Activated T-cell treated with anti-CD3 and anti-CD28 coated beads, Interleukin-2, amount 50 U/mL, for 4 hours (primary cell): ENCODE measurements around the gene FRMD5. TPM values are rescaled to one million over a fixed set of nuclear protein-coding genes. Genes with fewer than 3 reads are reported as not detected.

Experiments used
- ATAC-seq, 2 donors: fragments of 200-7000 bp; cut with Tn5 transposase; one replicate each; pipeline ENCODE4 v1.10.0; 2021
- DNase-seq: peaks from one replicate; pipeline ENCODE4 v3.0.0-alpha.2; 2020
- H3K27me3 Mint-ChIP-seq: one replicate; pipeline ENCODE4 v1.8.0; 2021; ENCODE audit warnings: low read depth, mixed read lengths
- H3K36me3 Mint-ChIP-seq: one replicate; pipeline ENCODE4 v1.8.0; 2022; ENCODE audit warnings: mixed read lengths; ENCODE audit not compliant: insufficient read depth
- H3K4me1 Mint-ChIP-seq: one replicate; pipeline ENCODE4 v1.8.0; 2021; ENCODE audit warnings: low read depth, mixed read lengths
- H3K4me3 Mint-ChIP-seq: one replicate; pipeline ENCODE4 v1.8.0; 2021; ENCODE audit warnings: mild to moderate bottlenecking, moderate library complexity, mixed read lengths
- H3K9me3 Mint-ChIP-seq: one replicate; pipeline ENCODE4 v1.8.0; 2021; ENCODE audit warnings: mixed read lengths
- total RNA-seq, 3 donors: library from RNA; stranded (reverse); gene quantifications; one replicate each; pipeline ENCODE4 v1.2.1, GENCODE V29; 2021

The FRMD5 gene
- total RNA-seq, 3 donors from 2014 or later = 0.13 TPM; not detected in 1

- H3K36me3 Mint-ChIP-seq = peaks cover 2% of the 10 kb centered on the region
- peaks cover 4% of the 10 kb centered on the region for H3K9me3 Mint-ChIP-seq
- no peak overlapping the region for H3K4me3 Mint-ChIP-seq
- no peak for ATAC-seq
- DNase-seq = no peak
- peaks cover 3% of the 10 kb centered on the region for H3K27me3 Mint-ChIP-seq
- peaks cover 22% of the 10 kb centered on the region for H3K4me1 Mint-ChIP-seq
Observed at GRCh38 chr15:43975770-43976169, 219.3 kb downstream of the FRMD5 start.

GRCh38 chr15:43975326-43975725 lies 219.7 kb downstream of the FRMD5 start:
- Mint-ChIP-seq H3K27me3 (peaks cover under 1% of the 10 kb centered on the region), H3K4me1 (peaks cover 22% of the 10 kb centered on the region), H3K9me3 (peaks cover 4% of the 10 kb centered on the region), H3K4me3 (no peak overlapping the region), H3K36me3 (peaks cover 2% of the 10 kb centered on the region)
- DNase-seq (no peak), ATAC-seq (no peak)

- H3K9me3 Mint-ChIP-seq = peaks cover 4% of the 10 kb centered on the region
- no peaks in the 10 kb centered on the region for H3K27me3 Mint-ChIP-seq
- peaks cover 22% of the 10 kb centered on the region for H3K4me1 Mint-ChIP-seq
- peaks cover 2% of the 10 kb centered on the region for H3K36me3 Mint-ChIP-seq
- no peak overlapping the region for H3K4me3 Mint-ChIP-seq
- DNase-seq (no peak), ATAC-seq (no peak)
Observed at GRCh38 chr15:43974852-43975251, 220.2 kb downstream of the FRMD5 start.

DNA sequence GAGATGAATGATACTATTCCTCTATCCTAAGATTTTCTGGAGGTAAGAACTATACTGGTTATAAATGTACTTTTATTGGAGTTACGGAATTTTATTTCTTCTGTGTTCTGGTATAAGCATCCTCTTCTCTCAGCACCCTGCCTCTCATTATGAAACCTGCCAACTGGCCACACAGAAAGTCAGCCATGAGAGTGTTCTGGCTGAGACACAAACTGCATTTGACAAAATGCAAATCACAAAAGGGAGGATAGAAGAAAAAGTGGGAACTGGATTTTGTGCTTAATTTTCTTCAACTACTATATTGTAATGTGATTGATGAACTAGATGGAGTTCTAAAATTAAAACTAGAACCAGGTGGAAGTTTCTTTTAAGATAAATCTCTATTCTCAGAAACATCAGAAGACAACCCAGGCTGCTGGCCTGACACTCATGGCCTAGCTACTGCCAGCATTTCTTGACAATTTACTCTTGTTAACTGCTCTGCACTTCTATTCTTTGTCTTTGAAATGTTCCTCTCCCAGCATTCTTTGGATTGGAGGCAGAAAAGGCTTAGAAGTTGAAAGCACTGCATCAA lies 225.2 kb downstream of the FRMD5 start:
- H3K4me1 Mint-ChIP-seq = peaks cover 7% of the 10 kb centered on the region
- H3K27me3 Mint-ChIP-seq = no peaks in the 10 kb centered on the region
- no peaks in the 10 kb centered on the region for H3K36me3 Mint-ChIP-seq
- DNase-seq = no peak
- ATAC-seq = no peak
- H3K9me3 Mint-ChIP-seq = no peaks in the 10 kb centered on the region
- no peak overlapping the region for H3K4me3 Mint-ChIP-seq

- H3K36me3 Mint-ChIP-seq = no peaks in the 10 kb centered on the region
Observed at GRCh38 chr15:43968551-43968950, 226.5 kb downstream of the FRMD5 start.

GRCh38 chr15:43966646-43967045 lies 228.4 kb downstream of the FRMD5 start:
- Mint-ChIP-seq H3K36me3 (no peaks in the 10 kb centered on the region), H3K4me3 (no peak overlapping the region), H3K27me3 (peaks cover 2% of the 10 kb centered on the region), H3K4me1 (no peaks in the 10 kb centered on the region), H3K9me3 (no peaks in the 10 kb centered on the region)
- ATAC-seq (no peak), DNase-seq (no peak)

More at GRCh38 chr15:43968551-43968950, 226.5 kb downstream of the FRMD5 start:
- no peak overlapping the region for H3K4me3 Mint-ChIP-seq
- DNase-seq (no peak), ATAC-seq (no peak)
- H3K27me3 Mint-ChIP-seq = peaks cover 1% of the 10 kb centered on the region
- H3K9me3 Mint-ChIP-seq = no peaks in the 10 kb centered on the region
- H3K4me1 Mint-ChIP-seq = no peaks in the 10 kb centered on the region

GRCh38 chr15:43958861-43959330 lies 236.2 kb downstream of the FRMD5 start:
- Mint-ChIP-seq H3K4me3 (no peak overlapping the region), H3K4me1 (no peaks in the 10 kb centered on the region), H3K27me3 (peaks cover 25% of the 10 kb centered on the region), H3K9me3 (no peaks in the 10 kb centered on the region), H3K36me3 (no peaks in the 10 kb centered on the region)
- DNase-seq (no peak), ATAC-seq (no peak)

DNA sequence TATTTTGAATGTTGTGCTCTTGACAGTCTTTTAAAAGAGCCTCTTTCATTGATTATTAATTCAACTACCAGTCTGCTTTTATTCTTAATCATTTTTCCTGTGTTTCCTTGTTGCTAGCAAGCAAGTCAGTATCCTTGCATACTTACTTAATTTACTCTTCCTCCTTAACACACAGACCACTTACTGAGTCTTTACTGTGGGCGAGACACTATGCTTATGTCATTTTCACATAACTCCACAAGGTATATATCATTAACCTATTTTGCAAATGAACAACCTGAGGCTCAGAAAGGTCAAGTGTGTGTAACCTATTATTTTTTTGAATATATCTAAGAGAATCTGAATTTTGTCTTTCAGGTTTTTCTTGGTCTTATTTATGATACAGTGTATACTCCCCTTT lies 237.3 kb downstream of the FRMD5 start:
- Mint-ChIP-seq H3K27me3 (peaks cover 23% of the 10 kb centered on the region), H3K4me1 (no peaks in the 10 kb centered on the region), H3K4me3 (no peak overlapping the region), H3K36me3 (no peaks in the 10 kb centered on the region), H3K9me3 (no peaks in the 10 kb centered on the region)
- no peak for ATAC-seq
- no peak for DNase-seq

GRCh38 chr15:43955140-43955539 lies 239.9 kb downstream of the FRMD5 start:
- DNase-seq (no peak), ATAC-seq (no peak)
- Mint-ChIP-seq H3K36me3 (no peaks in the 10 kb centered on the region), H3K9me3 (no peaks in the 10 kb centered on the region), H3K4me3 (no peak overlapping the region), H3K27me3 (peaks cover 14% of the 10 kb centered on the region), H3K4me1 (no peaks in the 10 kb centered on the region)

DNA sequence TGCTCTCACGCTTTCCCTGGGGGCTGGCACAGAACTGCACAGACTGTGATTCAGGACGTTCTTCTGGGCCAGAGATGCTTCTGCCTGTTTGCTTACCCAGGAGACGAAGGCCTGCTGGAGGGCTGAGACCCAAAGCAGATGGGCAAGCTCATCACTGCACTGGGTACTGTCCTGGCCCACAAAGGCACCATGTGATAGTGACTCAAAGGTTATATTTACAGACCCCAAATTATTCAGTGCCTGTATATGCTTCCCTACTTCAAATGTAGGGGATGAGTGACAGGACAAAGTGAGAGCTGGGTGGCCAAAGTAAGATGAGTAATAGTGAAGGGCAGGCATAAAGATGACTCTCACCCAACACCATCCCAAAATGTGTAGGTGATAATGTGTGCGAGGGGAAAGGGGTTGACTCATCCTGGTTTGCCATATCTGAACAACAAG lies 240.9 kb downstream of the FRMD5 start:
- H3K4me1 Mint-ChIP-seq = no peaks in the 10 kb centered on the region
- H3K27me3 Mint-ChIP-seq = peaks cover 8% of the 10 kb centered on the region
- no peaks in the 10 kb centered on the region for H3K9me3 Mint-ChIP-seq
- DNase-seq = no peak
- ATAC-seq = peak; percentile 78 to 82
- H3K36me3 Mint-ChIP-seq = no peaks in the 10 kb centered on the region
- H3K4me3 Mint-ChIP-seq = no peak overlapping the region

DNA sequence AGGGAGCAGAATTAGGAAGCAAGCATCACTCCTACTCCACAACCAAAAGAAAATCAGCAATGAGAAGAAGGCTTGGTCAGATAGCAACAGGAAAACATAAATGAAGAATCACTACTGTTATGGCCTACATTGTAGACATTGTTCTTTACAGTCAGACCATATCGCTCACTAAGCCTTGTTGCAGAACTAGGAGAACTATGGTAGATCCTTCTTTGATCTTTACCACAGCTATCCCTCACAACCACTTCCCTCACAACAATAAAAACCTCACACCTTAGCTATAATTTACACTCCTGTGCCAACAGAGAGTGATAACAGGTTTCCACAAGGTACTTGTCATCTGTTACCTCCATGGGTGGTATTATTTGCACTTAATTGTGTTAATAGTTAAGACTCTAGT lies 241.7 kb downstream of the FRMD5 start:
- ATAC-seq (no peak), DNase-seq (no peak)
- H3K27me3 Mint-ChIP-seq = peaks cover 3% of the 10 kb centered on the region
- H3K9me3 Mint-ChIP-seq = no peaks in the 10 kb centered on the region
- no peak overlapping the region for H3K4me3 Mint-ChIP-seq
- H3K36me3 Mint-ChIP-seq = no peaks in the 10 kb centered on the region
- H3K4me1 Mint-ChIP-seq = peaks cover 3% of the 10 kb centered on the region

GRCh38 chr15:43950531-43950930 lies 244.5 kb downstream of the FRMD5 start:
- DNase-seq (no peak), ATAC-seq (no peak)
- peaks cover 9% of the 10 kb centered on the region for H3K27me3 Mint-ChIP-seq

DNA sequence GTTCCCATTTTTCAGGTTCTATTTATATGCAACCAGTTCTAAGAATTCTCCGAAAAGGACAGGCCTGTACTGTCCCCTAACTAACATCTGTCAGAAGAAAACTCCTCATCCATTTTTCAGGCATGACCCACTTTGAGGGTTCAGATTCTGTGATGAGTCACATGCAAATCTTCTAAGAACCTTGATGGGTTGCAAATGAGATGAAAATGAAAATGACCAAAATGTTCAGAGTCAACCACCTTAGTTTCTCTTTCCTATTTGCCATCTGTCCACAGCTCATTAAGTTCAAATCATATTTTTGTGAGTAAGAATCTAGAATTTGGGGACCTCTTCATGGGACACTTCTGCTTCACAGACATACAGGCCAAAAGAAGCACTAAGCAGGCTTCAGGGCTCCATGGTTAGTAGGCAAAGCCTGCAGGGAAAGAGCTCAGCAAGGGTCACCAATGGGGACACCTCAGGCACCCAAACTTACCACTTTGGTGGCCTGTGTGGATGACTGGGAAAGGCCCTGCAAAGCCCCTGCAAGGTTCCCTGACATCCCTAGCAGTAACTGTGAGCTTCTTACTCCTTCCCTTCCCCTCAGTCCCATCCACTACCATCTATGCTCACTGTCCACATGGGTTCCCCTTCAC lies 246.3 kb downstream of the FRMD5 start:
- H3K27me3 Mint-ChIP-seq = peaks cover 9% of the 10 kb centered on the region
- no peak overlapping the region for H3K4me3 Mint-ChIP-seq
- no peaks in the 10 kb centered on the region for H3K9me3 Mint-ChIP-seq
- ATAC-seq (peak; percentile 75 to 83), DNase-seq (no peak)
- no peaks in the 10 kb centered on the region for H3K36me3 Mint-ChIP-seq
- peaks cover 3% of the 10 kb centered on the region for H3K4me1 Mint-ChIP-seq

More at GRCh38 chr15:43950531-43950930, 244.5 kb downstream of the FRMD5 start:
- H3K9me3 Mint-ChIP-seq = no peaks in the 10 kb centered on the region
- no peak overlapping the region for H3K4me3 Mint-ChIP-seq
- no peaks in the 10 kb centered on the region for H3K36me3 Mint-ChIP-seq
- peaks cover 3% of the 10 kb centered on the region for H3K4me1 Mint-ChIP-seq

GRCh38 chr15:43943511-43943910 lies 251.6 kb downstream of the FRMD5 start:
- H3K4me3 Mint-ChIP-seq = no peak overlapping the region
- no peaks in the 10 kb centered on the region for H3K4me1 Mint-ChIP-seq
- DNase-seq = no peak

DNA sequence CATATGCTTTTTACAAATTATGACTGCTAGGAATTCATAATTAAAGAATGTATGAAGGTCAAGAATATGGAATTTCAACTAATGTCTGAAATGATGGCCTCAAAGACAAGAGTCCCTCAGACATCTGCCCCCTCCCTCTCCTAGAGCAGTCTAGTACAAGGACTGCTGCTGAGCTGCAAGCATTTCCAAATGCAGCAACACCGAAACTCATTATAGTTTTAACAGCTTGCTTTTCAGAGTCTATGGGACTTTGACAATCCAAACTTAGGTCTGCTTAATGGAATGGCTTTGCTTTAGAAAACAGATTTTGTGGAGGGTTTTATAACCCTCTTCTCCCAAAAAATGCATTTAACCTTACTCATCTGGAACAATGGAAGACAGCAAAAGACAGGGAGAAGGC lies 252.9 kb downstream of the FRMD5 start:
- DNase-seq = no peak
- no peak for ATAC-seq
- peaks cover 12% of the 10 kb centered on the region for H3K27me3 Mint-ChIP-seq
- H3K9me3 Mint-ChIP-seq = no peaks in the 10 kb centered on the region
- no peak overlapping the region for H3K4me3 Mint-ChIP-seq
- no peaks in the 10 kb centered on the region for H3K4me1 Mint-ChIP-seq
- H3K36me3 Mint-ChIP-seq = no peaks in the 10 kb centered on the region

More at GRCh38 chr15:43943511-43943910, 251.6 kb downstream of the FRMD5 start:
- Mint-ChIP-seq H3K27me3 (peaks cover 11% of the 10 kb centered on the region), H3K9me3 (no peaks in the 10 kb centered on the region), H3K36me3 (no peaks in the 10 kb centered on the region)
- no peak for ATAC-seq
